T-helper 1 cell treated with Interleukin-12 subunit alpha and Interleukin-12 subunit beta and Interleukin-4 antibody, amounts not matched to agents 30 ng/mL and 1 ng/mL, for 36 hours (primary cell): ENCODE results near the gene DNAJB12. TPM values are rescaled to one million over a fixed set of nuclear protein-coding genes. Genes with fewer than 3 reads are reported as not detected.

Experiments used
- intact Hi-C: fragments of 100-400 bp; cut with micrococcal nuclease; formaldehyde crosslinking; loops from one replicate; pipeline ENCODE4 v1.15.1; 2024
- total RNA-seq: library from RNA; stranded (reverse); gene quantifications from 2 replicates; pipeline ENCODE4 v1.2.3, GENCODE V29; 2022

The DNAJB12 gene
- total RNA-seq, 1 donor from 2014 or later: 38.3 TPM

DNA sequence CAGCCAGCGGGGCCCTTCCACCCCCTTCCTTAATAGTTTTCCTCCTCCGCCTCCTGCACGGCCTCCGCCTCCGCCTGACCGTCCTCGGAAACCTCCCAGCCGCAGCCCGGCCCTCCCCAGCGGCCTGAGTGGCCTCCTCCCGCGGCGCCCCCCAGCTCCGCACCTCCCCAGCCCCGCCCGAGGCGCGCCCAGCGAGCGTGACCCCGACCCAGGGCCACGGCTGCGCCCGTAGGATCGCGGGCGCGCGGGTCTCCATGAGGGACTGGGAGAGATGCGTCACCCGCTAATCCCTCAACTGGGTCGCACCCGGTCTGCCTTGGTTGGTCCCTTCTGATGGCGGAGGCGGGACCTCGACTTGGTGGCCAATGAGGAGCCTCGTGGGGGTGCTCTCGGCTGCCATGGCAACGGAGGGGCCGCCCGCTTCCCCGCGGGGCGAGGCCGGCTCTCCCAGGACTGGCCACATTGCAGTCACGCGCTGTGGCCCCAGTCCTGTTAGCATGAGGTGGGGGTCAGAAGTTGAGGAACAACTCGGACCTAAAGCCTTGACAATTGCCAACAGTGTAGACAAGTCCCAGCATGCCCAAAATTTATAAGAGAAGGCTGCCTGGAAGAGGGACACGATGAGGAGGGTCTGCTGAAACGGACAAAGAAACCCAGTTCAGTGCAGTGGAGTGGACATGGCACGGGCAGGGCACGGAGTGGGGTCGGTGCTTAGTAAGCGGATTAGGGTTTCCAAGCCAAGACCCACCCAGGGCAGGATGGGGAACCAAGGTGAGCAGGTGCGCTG lies 56.7 kb downstream of the DNAJB12 start:
- intact Hi-C loops: loop anchor here (1.0 kb wide), 6 partner anchors 22 to 209 kb away; partner anchors contain the start of gene DDIT4

DNA sequence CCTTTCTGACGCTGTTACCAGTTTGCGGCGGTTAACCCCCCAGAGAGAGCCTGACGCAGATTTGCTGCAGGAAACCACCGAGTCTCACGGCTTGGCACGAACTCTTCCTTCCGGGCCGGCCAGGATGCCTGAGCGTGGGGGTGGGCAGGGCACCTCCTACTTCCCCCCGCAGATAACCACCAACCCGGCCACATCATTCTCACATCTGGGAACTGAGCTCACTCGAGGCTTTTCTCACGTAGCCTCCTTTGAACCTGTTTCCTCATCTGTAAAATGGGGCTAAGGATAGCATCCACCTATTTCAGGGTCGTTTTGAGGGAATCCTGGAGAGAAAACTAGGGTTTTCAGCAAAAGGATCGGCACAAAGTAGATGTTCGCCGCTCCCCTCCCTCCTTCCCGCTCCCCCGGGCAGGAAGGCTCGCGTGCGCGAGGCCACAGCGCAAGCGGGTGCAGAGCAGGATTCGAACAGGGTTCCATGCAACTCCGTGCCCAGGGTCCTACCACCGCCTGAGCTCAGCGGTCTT lies 57.4 kb downstream of the DNAJB12 start:
- intact Hi-C loops: loop anchor here (1.0 kb wide), 5 partner anchors 23 to 49 kb away; partner anchors contain the start of gene DDIT4

- intact Hi-C loops: loop anchor here (1.0 kb wide), 5 partner anchors 23 to 49 kb away; partner anchors contain the start of gene DDIT4
Observed at GRCh38 chr10:72296829-72297280, 57.9 kb downstream of the DNAJB12 start.

- intact Hi-C loops: no loop called here
Observed at GRCh38 chr10:72295330-72295910, 59.3 kb downstream of the DNAJB12 start.

- intact Hi-C loops: loop anchor here (1.0 kb wide), 1 partner anchor 19 kb away; the partner anchor contains the start of gene DDIT4
Observed at GRCh38 chr10:72292223-72292691, 62.5 kb downstream of the DNAJB12 start.

DNA sequence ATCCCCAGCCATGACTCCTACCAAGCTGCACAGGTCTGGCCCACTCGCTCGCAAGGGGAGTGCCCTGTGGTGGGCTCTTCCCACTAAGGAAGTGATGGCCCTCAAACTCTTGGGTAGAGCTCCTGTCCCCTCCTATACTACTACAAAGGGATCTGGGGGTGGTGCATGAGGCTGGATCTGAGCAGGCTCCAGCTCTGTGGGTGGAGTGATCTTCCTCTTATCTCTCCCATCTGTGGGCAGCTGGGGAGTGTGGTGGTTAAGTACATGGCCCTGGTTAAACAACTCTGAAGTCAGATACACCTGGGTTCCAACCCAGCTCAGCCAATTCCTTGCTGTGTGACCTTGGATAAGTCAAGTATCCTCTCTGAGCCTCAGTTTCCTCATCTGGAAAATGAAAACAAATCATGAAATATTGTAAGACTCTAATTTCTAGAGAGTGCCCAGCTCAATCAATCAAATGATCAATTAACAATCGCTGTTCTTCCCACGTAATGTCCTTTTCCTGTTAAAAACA lies 63.6 kb downstream of the DNAJB12 start:
- intact Hi-C loops: loop anchor here (1.0 kb wide), 2 partner anchors 43 to 44 kb away; no protein-coding TSS in a partner anchor

GRCh38 chr10:72285972-72286521 lies 68.7 kb downstream of the DNAJB12 start:
- intact Hi-C loops: loop anchor here (1.0 kb wide), 1 partner anchor 12 kb away; no protein-coding TSS in a partner anchor

GRCh38 chr10:72283131-72283530 lies 71.6 kb downstream of the DNAJB12 start:
- intact Hi-C loops: no loop called here

Other genes with a start within 250 kb of the DNAJB12 start
- 84.4 and 88.0 TPM in 2 replicates for gene ANAPC16, start 138.9 kb downstream of the DNAJB12 start, total RNA-seq
- 27.1 and 27.9 TPM in 2 replicates for gene ASCC1, start 138.6 kb downstream of the DNAJB12 start, total RNA-seq
- gene DDIT4, start 81.0 kb downstream of the DNAJB12 start, total RNA-seq: 202 and 211 TPM in 2 replicates